Progenitor cell of endocrine pancreas (in vitro differentiated cells): ENCODE data around the gene DHX32. TPM values are rescaled to one million over a fixed set of nuclear protein-coding genes. Genes with fewer than 3 reads are reported as not detected.
"Not testable (repeated sequence)": the region's sequence is repeated elsewhere in the genome, so short reads cannot be mapped to it uniquely, and the experiment has no call there.

Experiments used
- DNase-seq: peaks from one replicate; pipeline ENCODE4 v3.0.0; 2021; ENCODE audit warnings: low spot score; ENCODE audit not compliant: unreplicated experiment
- H3K27ac Mint-ChIP-seq: 2 replicates; pipeline ENCODE4 v1.8.0; 2021; ENCODE audit warnings: mild to moderate bottlenecking, moderate library complexity, mixed read lengths
- H3K27me3 Mint-ChIP-seq: 2 replicates; pipeline ENCODE4 v1.8.0; 2021; ENCODE audit warnings: mixed read lengths
- H3K36me3 Mint-ChIP-seq: 2 replicates; pipeline ENCODE4 v1.8.0; 2022; ENCODE audit warnings: mixed read lengths; ENCODE audit not compliant: insufficient read depth
- H3K4me1 Mint-ChIP-seq: 2 replicates; pipeline ENCODE4 v1.8.0; 2021; ENCODE audit warnings: low read depth, mixed read lengths
- H3K4me3 Mint-ChIP-seq: 2 replicates; pipeline ENCODE4 v1.8.0; 2021; ENCODE audit warnings: low read depth, mild to moderate bottlenecking, moderate library complexity, mixed read lengths
- H3K9me3 Mint-ChIP-seq: 2 replicates; pipeline ENCODE4 v1.8.0; 2021; ENCODE audit warnings: low read depth, mixed read lengths
- total RNA-seq: library from RNA; stranded (reverse); gene quantifications from 2 replicates; pipeline ENCODE4 v1.2.1, GENCODE V29; 2021

The DHX32 gene
- total RNA-seq, 1 donor from 2014 or later: 22.0 TPM

GRCh38 chr10:125907598-125907997, 26.5 kb upstream of the DHX32 start:
- DNase-seq, H3K27ac Mint-ChIP-seq: not testable (repeated sequence)

GRCh38 chr10:125905069-125905994, 24.2 kb upstream of the DHX32 start:
- not testable (repeated sequence) for H3K27ac Mint-ChIP-seq, H3K9me3 Mint-ChIP-seq, DNase-seq, H3K4me1 Mint-ChIP-seq, H3K4me3 Mint-ChIP-seq, H3K36me3 Mint-ChIP-seq
- H3K27me3 Mint-ChIP-seq: peaks cover 86% of the 10 kb centered on the region

More at GRCh38 chr10:125907598-125907997, 26.5 kb upstream of the DHX32 start:
- H3K4me1 Mint-ChIP-seq: peaks cover 12% of the 10 kb centered on the region
- not testable (repeated sequence) for H3K9me3 Mint-ChIP-seq, H3K36me3 Mint-ChIP-seq, H3K4me3 Mint-ChIP-seq
- H3K27me3 Mint-ChIP-seq: peaks cover 87% of the 10 kb centered on the region

DNA sequence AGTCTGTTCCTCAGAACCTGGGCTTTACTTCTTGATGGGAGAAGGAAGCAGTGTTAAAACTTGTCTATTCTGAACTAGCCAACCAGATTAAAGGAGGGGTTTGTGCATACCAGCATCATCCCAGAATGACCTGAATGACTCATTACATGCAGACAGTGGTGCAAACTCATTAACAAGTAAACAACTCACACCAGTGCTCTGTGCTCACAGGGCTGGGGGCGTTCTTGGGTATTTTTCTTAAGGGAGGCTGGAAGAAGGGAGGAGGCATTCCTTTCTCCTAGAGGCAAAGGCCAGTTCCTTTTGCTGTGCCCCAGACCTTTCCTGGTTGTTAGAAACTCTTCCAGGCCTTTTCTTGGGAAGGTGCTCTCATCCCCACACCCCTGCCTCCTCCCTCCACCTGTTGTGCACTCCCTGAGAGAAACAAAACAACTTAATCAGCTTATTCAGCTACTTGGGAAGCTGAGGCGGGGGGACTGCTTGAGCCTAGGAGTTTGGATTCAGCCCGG, 22.1 kb upstream of the DHX32 start:
- not testable (repeated sequence) for H3K27ac Mint-ChIP-seq, H3K9me3 Mint-ChIP-seq, H3K36me3 Mint-ChIP-seq, H3K4me3 Mint-ChIP-seq, H3K4me1 Mint-ChIP-seq, DNase-seq
- H3K27me3 Mint-ChIP-seq: peaks cover 81% of the 10 kb centered on the region

DNA sequence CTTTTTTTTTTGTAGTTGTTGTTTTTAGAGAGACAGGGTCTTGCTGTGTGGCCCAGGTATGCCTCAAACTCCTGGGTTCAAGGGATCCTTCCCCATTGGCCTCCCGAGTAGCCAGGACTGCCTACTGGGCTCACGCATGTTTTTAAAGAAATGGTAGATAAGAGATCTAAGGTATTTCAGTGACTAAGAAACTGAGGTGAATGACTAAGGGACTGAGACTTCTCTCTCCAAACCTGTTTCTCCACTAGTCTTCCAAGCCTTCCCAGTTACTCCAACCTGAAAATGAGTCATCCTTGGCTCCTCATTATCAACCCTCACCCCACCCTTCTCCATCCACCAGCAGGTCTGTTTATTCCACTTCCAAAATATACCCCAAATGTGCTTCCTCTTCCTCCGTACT, 19.9 kb upstream of the DHX32 start:
- not testable (repeated sequence) for H3K27ac Mint-ChIP-seq, H3K36me3 Mint-ChIP-seq, DNase-seq, H3K4me3 Mint-ChIP-seq, H3K4me1 Mint-ChIP-seq, H3K9me3 Mint-ChIP-seq
- peaks cover 73% of the 10 kb centered on the region for H3K27me3 Mint-ChIP-seq

DNA sequence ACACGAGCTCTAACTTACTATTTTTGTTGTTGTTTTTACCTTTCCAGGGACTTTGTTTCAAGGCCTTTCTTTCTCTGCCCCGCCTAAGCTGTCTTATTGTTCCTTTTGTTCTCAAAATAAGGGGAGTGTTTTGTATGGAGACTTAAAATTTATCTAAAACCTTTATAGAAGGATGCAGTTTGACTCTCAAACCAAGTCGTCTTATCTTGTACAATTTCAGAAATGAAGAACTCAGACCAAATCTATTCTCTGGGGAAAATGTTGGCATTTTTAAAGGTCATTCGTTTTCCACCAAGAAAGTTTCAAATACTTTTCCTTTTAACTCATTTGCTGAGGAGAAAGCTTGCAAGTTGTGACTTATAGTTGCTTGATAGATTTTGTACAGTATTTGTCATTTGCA, 16.2 kb upstream of the DHX32 start:
- H3K4me3 Mint-ChIP-seq: peak overlapping the region; percentile 88
- H3K4me1 Mint-ChIP-seq, H3K27ac Mint-ChIP-seq, H3K36me3 Mint-ChIP-seq, H3K9me3 Mint-ChIP-seq, DNase-seq: not testable (repeated sequence)
- peaks cover 49% of the 10 kb centered on the region for H3K27me3 Mint-ChIP-seq

DNA sequence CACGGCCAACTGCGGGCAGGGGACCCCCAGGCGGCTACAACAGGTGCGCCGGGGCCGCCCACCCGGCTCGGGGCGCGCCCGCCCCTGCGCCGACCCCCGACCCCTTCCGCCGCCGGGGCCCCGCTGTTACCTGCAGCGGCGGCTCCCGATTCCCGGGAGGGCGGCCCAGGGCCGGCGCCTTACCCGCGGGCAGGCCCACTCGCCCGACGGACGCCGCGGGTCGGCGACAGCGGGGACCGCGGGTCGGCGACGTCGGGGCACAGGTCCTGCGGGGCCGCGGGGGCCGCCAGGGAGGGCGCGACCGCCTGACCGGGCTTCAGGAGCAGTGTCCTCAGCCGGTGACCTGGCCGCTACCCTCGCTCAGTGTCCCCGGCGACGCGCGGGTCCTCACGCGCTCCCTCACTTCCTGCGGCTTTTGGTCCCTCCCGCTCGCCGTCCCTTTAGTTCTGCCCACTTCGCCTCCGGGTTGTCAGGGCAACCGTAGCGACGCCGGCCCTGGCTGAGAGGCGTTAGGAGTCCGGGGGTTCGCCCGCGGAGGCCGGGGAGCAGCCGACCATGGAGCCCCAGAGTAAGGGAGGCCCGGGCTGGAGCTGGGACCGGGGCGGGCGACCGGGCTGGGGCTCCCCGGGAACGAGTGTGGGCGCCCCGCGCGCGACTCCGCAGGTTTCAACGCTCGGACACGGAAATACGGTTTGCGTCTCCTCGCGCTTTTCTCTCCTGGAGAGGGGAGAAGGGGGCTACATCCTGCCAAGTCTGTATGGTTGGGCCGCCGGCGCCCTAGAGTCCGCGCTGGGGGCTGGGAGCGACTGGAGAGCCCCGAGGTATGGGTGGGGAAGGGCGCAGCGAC, 15.2 kb upstream of the DHX32 start, which contains the start of gene FANK1:
TSS of gene FANK1 (plus strand) at position 477 of the 847 bp plus-strand sequence. CDS start at position 556, 79 bp downstream.
- not testable (repeated sequence) for H3K9me3 Mint-ChIP-seq, H3K4me1 Mint-ChIP-seq, H3K36me3 Mint-ChIP-seq
- Mint-ChIP-seq H3K4me3 (peak within 1 kb of the TSS; percentile 88), H3K27me3 (peaks cover 40% of the 10 kb centered on the region), H3K27ac (peak within 1 kb of the TSS; percentile 94)
- DNase-seq: peak; percentile 87

DNA sequence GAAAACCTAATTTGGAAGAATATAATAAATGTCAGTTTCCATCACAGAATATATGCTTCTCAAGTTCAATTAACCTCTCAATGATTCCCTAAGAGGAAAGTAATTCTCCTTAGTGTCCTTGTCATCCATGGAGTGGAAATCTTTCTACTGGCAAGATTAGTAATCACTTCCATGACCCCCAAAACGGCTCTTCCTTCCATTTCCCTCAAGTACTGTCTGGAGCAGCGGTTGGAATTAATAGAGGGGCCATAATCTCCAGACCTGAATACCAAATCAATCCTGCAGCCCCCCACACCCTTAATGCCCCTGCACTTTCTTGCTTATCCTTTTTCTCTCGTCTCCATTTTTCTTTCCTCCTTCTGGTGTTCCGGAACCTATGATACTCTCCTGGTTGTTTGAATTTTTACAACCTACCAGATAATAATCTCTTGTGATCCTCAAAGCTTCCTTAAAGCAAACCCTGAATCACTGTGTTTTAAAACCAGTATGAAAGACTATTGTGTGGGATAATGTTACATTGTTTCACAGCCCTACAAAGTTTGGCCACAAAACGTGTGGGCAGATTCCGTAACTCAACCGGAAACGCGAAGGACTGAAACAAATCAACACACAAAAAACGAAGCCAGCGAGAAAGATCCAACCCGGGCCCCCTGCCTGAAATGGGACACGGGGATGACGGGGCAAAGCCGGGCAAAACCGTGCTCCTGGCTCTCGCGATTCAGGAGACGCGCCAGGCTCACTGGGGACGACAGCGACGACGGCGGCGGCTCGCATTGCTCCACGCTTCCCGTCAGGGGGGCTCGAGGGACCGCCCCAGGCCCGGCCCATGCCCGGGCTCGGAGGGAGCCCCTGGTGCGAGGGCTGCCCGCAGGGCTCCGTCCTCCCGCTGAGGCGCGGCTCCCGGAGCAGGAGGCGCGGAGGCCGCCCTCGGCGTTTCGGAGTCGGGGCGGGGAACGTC, 14.3 kb upstream of the DHX32 start:
- DNase-seq: peak; percentile 65
- Mint-ChIP-seq H3K27me3 (peaks cover 31% of the 10 kb centered on the region), H3K27ac (peak overlapping the region; percentile 87), H3K4me3 (peak overlapping the region; percentile 88)
- H3K4me1 Mint-ChIP-seq, H3K9me3 Mint-ChIP-seq, H3K36me3 Mint-ChIP-seq: not testable (repeated sequence)

- H3K27me3 Mint-ChIP-seq: peaks cover 20% of the 10 kb centered on the region
- H3K27ac Mint-ChIP-seq, H3K9me3 Mint-ChIP-seq, H3K4me3 Mint-ChIP-seq, DNase-seq, H3K4me1 Mint-ChIP-seq, H3K36me3 Mint-ChIP-seq: not testable (repeated sequence)
Measured at GRCh38 chr10:125894176-125894575, 13.1 kb upstream of the DHX32 start.

DNA sequence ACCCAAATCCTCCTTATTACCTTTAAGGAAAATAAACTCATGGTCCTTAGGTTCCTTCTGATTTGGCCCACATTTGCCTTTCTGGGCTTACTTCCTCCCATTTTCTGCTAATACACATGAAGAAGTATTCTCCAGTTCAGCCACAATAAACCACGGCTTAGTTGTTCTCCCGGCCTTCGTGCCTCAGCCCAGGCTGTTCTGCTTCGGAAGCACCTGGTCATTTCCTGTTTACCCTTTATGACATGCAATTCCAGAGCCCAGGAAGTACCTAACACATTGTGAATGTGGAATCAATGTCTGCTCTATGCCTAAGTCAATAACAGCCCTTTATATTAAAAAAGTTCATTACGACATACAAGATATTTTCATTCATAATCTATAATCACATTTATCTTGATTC, 11.3 kb upstream of the DHX32 start:
- not testable (repeated sequence) for DNase-seq, H3K4me1 Mint-ChIP-seq, H3K27ac Mint-ChIP-seq, H3K4me3 Mint-ChIP-seq, H3K36me3 Mint-ChIP-seq, H3K9me3 Mint-ChIP-seq
- peaks cover 13% of the 10 kb centered on the region for H3K27me3 Mint-ChIP-seq

- not testable (repeated sequence) for H3K27ac Mint-ChIP-seq, H3K9me3 Mint-ChIP-seq, DNase-seq, H3K4me3 Mint-ChIP-seq, H3K36me3 Mint-ChIP-seq, H3K4me1 Mint-ChIP-seq, H3K27me3 Mint-ChIP-seq
Measured at GRCh38 chr10:125889441-125889840, 8.3 kb upstream of the DHX32 start.
